IPS DF 6.9 (cell line): ENCODE measurements around the gene RB1.

Experiments
- DNase-seq: peaks from one replicate; pipeline ENCODE4 v3.0.0-alpha.2; 2013; ENCODE audit warnings: low read depth, low spot score
- H3K27ac ChIP-seq: one replicate; pipeline ENCODE4 v1.5.1; 2013; ENCODE audit warnings: low read length, control low read depth
- H3K27me3 ChIP-seq: 2 replicates; pipeline ENCODE4 v1.6.1; 2013; ENCODE audit warnings: mild to moderate bottlenecking, low read length; ENCODE audit not compliant: control insufficient read depth, insufficient read depth
- H3K36me3 ChIP-seq: 2 replicates; pipeline ENCODE4 v1.6.1; 2013; ENCODE audit warnings: low read length; ENCODE audit not compliant: control insufficient read depth, insufficient read depth
- H3K4me1 ChIP-seq: 2 replicates; pipeline ENCODE4 v1.6.1; 2013; ENCODE audit warnings: low read length; ENCODE audit not compliant: control insufficient read depth, insufficient read depth
- H3K4me3 ChIP-seq: 2 replicates; pipeline ENCODE4 v1.5.1; 2013; ENCODE audit warnings: mild to moderate bottlenecking, low read length
- H3K9me3 ChIP-seq: 2 replicates; pipeline ENCODE4 v1.6.1; 2013; ENCODE audit warnings: low read length, inconsistent platforms; ENCODE audit not compliant: control insufficient read depth, insufficient read depth
- WGBS: extraction: QIAGEN DNeasy Blood & Tissue Kit; methylation state at CpG from one replicate; pipeline ENCODE4 v1.1.7; 2013; ENCODE audit warnings: mixed read lengths, missing lambda C conversion rate; ENCODE audit not compliant: insufficient read length, insufficient coverage; 5-methylcytosine and 5-hydroxymethylcytosine counted together

RB1 gene

DNA sequence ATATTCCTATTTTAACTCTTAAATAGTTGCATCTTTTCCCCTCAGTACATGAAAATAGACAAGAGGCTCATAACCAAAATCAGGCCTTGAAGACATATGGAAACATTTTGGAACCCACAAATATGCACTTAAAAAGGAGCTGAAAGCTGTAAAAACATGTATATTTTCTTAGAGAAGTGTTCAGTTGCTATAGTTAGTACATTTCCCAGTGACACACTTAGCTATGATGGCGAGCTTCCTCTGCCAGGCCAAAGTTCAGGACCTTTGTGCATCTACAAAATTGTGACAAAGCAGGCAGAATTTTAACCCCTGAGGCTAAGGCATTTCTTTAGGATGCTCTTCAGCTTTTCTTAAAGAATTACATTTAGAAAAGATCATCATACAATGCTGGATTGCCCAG is 174.8 kb downstream of the RB1 start:
- WGBS = no CpG with 5 or more reads among the region's 1 CpG
- Histone ChIP-seq H3K4me1 (no peaks in the 10 kb centered on the region), H3K4me3 (no peak overlapping the region), H3K27ac (no peak overlapping the region), H3K27me3 (no peaks in the 10 kb centered on the region), H3K36me3 (no peaks in the 10 kb centered on the region), H3K9me3 (no peaks in the 10 kb centered on the region)
- no peak for DNase-seq

- no peaks in the 10 kb centered on the region for H3K9me3 ChIP-seq
- no peaks in the 10 kb centered on the region for H3K36me3 ChIP-seq
- H3K4me3 ChIP-seq = no peak overlapping the region
- WGBS = no CpG with 5 or more reads among the region's 3 CpGs
- H3K4me1 ChIP-seq = no peaks in the 10 kb centered on the region
- no peak overlapping the region for H3K27ac ChIP-seq
- DNase-seq = no peak
- no peaks in the 10 kb centered on the region for H3K27me3 ChIP-seq
Observed at GRCh38 chr13:48483575-48483974, 180.0 kb downstream of the RB1 start.

- WGBS = no CpG with 5 or more reads among the region's 3 CpGs
- no peak overlapping the region for H3K27ac ChIP-seq
- no peak overlapping the region for H3K4me3 ChIP-seq
- no peaks in the 10 kb centered on the region for H3K4me1 ChIP-seq
- no peaks in the 10 kb centered on the region for H3K27me3 ChIP-seq
- H3K36me3 ChIP-seq = no peaks in the 10 kb centered on the region
- no peak for DNase-seq
- H3K9me3 ChIP-seq = no peaks in the 10 kb centered on the region
Observed at GRCh38 chr13:48485432-48485831, 181.9 kb downstream of the RB1 start.

DNA sequence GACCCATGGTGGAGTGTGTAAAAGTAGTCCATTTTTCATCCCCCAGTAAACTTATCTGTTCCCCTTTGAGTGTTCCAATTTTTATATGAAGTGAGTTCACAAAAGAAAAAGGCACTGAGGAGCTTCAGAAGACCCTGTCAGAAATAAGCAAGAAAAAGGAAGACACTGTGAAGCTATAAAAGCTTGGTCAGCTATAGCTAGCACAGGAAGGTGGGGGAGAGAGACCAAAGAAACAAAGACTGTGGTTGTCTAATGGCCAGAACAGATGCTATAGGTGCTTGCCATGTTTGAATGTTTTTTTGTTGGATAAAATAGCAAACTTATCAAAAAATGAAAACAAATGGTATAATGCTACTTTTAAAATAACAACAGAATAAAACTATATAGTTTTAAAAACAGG is 182.8 kb downstream of the RB1 start:
- Histone ChIP-seq H3K4me3 (no peak overlapping the region), H3K27ac (no peak overlapping the region), H3K9me3 (no peaks in the 10 kb centered on the region), H3K4me1 (no peaks in the 10 kb centered on the region), H3K36me3 (no peaks in the 10 kb centered on the region), H3K27me3 (no peaks in the 10 kb centered on the region)
- DNase-seq = no peak

DNA sequence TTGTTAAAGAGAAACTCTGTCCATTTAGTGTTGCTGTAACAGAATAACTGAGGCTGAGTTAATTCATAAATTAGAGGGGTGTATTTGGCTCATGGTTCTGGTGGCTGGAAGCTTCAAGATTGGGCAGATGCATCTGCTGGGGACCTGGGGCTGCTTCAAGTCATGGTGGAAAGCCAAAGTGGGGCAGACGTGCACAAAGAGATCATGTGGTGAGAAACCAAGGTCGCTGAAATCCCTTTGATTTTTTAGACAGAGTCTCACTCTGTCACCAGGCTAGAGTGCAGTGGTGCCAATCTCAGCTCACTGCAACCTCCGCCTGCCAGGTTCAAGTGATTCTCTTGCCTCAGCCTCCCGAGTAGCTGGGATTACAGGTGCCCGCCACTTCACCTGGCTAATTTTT is 183.3 kb downstream of the RB1 start:
- no CpG with 5 or more reads among the region's 5 CpGs for WGBS
- DNase-seq = no peak
- no peaks in the 10 kb centered on the region for H3K36me3 ChIP-seq
- no peaks in the 10 kb centered on the region for H3K9me3 ChIP-seq
- no peak overlapping the region for H3K27ac ChIP-seq
- H3K27me3 ChIP-seq = no peaks in the 10 kb centered on the region
- H3K4me3 ChIP-seq = no peak overlapping the region
- no peaks in the 10 kb centered on the region for H3K4me1 ChIP-seq

- H3K9me3 ChIP-seq = no peaks in the 10 kb centered on the region
- no peaks in the 10 kb centered on the region for H3K4me1 ChIP-seq
- no peaks in the 10 kb centered on the region for H3K27me3 ChIP-seq
- no peaks in the 10 kb centered on the region for H3K36me3 ChIP-seq
- no peak overlapping the region for H3K27ac ChIP-seq
- H3K4me3 ChIP-seq = no peak overlapping the region
- no CpG with 5 or more reads among the region's 2 CpGs for WGBS
- DNase-seq = no peak
Observed at GRCh38 chr13:48487968-48488367, 184.4 kb downstream of the RB1 start.

DNA sequence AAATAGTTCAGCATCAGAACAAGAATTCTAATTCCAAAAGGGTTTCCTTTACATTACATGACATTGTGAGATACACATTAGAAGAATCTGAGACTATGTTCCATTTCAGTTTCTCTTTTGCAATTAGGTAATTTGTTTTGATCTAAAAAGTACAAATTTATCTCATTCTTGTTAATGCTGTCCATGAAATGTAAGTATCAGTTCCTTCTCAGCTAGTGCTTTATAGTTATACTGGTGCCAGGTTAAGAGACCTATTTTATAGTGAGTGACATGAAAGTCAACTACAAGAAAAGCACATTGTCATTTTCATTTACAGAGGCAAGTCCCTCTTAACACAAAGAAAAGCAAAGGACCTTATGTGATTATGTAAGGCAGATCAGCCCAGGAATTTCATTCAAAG is 185.4 kb downstream of the RB1 start:
- no peak overlapping the region for H3K4me3 ChIP-seq
- no peaks in the 10 kb centered on the region for H3K9me3 ChIP-seq
- no peaks in the 10 kb centered on the region for H3K36me3 ChIP-seq
- no peaks in the 10 kb centered on the region for H3K27me3 ChIP-seq
- no peaks in the 10 kb centered on the region for H3K4me1 ChIP-seq
- DNase-seq = no peak
- no peak overlapping the region for H3K27ac ChIP-seq

GRCh38 chr13:48489666-48490065 is 186.1 kb downstream of the RB1 start:
- H3K4me3 ChIP-seq = no peak overlapping the region
- no peak for DNase-seq
- no peaks in the 10 kb centered on the region for H3K27me3 ChIP-seq
- no peaks in the 10 kb centered on the region for H3K9me3 ChIP-seq
- H3K27ac ChIP-seq = no peak overlapping the region
- no peaks in the 10 kb centered on the region for H3K4me1 ChIP-seq
- no peaks in the 10 kb centered on the region for H3K36me3 ChIP-seq

DNA sequence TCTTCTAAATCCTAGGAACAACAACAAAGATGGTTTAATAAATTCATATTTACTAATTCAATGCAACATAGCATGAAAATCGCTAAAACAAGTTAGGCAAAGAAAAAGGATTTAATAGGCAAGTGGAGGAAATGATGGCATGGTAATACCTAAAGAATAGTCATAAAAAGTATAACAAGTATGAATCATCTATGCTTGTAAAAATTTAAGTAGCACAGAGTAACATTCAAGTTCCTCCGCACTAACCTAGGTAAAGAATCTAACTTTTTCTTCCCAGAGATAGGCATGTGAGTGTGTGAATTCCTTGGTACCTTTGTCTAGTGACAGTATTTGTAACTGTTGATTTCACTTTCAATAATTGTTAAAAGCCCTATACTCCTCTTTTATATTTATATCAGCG is 186.7 kb downstream of the RB1 start:
- Histone ChIP-seq H3K36me3 (no peaks in the 10 kb centered on the region), H3K4me1 (no peaks in the 10 kb centered on the region), H3K27me3 (no peaks in the 10 kb centered on the region), H3K27ac (no peak overlapping the region), H3K4me3 (no peak overlapping the region), H3K9me3 (no peaks in the 10 kb centered on the region)
- DNase-seq = no peak
- WGBS = no CpG with 5 or more reads among the region's 3 CpGs

- no peak overlapping the region for H3K4me3 ChIP-seq
- no peaks in the 10 kb centered on the region for H3K4me1 ChIP-seq
- no peak for DNase-seq
- no peaks in the 10 kb centered on the region for H3K27me3 ChIP-seq
- no peaks in the 10 kb centered on the region for H3K36me3 ChIP-seq
- no peaks in the 10 kb centered on the region for H3K9me3 ChIP-seq
- H3K27ac ChIP-seq = no peak overlapping the region
Observed at GRCh38 chr13:48491423-48492095, 188.0 kb downstream of the RB1 start.

DNA sequence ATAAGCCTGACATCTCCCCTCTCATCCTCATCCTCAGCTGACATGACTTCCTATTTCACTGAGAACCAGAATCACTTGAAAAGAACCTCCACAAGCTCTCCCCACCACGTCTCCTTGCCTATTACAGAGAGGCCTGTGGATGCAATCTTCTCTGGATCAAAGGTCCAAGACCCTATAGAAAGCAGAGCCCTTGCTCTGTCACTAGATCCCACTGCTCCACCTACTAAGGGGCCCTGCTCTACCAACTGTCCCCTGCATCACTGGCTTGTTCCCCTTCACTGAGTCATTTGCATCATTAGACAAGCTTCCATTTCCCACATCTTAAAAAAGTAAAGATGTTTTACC is 188.5 kb downstream of the RB1 start:
- no CpG with 5 or more reads among the region's 1 CpG for WGBS
- Histone ChIP-seq H3K4me3 (no peak overlapping the region), H3K4me1 (no peaks in the 10 kb centered on the region), H3K9me3 (no peaks in the 10 kb centered on the region), H3K27ac (no peak overlapping the region), H3K27me3 (no peaks in the 10 kb centered on the region), H3K36me3 (no peaks in the 10 kb centered on the region)
- DNase-seq = no peak
